NCI-H2171 (cell line): ENCODE results near the gene RUVBL2.
A peak's percentile ranks its signal among the peaks of the same experiment; 100 is the strongest.

ENCODE experiments used
- DNase-seq: peaks from one replicate; lab custom pipeline; 2025; lab: John Stamatoyannopoulos, UW

RUVBL2 gene

GRCh38 chr19:48993175-48994034, at the start of gene RUVBL2, which contains the start of gene GYS1:
TSS of gene RUVBL2 (plus strand) at chr19:48993887. CDS start at chr19:48993912, 25 bp downstream.
TSS of gene GYS1 (minus strand) at chr19:48993309. CDS start at chr19:48993112, 197 bp downstream.
- peak; percentile 99 for DNase-seq

GRCh38 chr19:48945415-48945814, 48.3 kb upstream of the RUVBL2 start:
- no peak for DNase-seq

- DNase-seq: no peak
Observed at GRCh38 chr19:48945817-48946216, 47.9 kb upstream of the RUVBL2 start.

GRCh38 chr19:48946463-48947257, 47.0 kb upstream of the RUVBL2 start:
- no peak for DNase-seq

- DNase-seq: no peak
Observed at GRCh38 chr19:48947258-48947542, 46.5 kb upstream of the RUVBL2 start.

- no peak for DNase-seq
Observed at GRCh38 chr19:48950159-48950558, 43.5 kb upstream of the RUVBL2 start.

GRCh38 chr19:48950830-48951519, 42.7 kb upstream of the RUVBL2 start:
- DNase-seq: no peak

GRCh38 chr19:48953141-48953540, 40.5 kb upstream of the RUVBL2 start:
- no peak for DNase-seq

- DNase-seq: no peak
Observed at GRCh38 chr19:48953990-48954594, 39.6 kb upstream of the RUVBL2 start.

- DNase-seq: peak; percentile 98
Observed at GRCh38 chr19:48954595-48955307, 38.9 kb upstream of the RUVBL2 start, which contains the start of gene BAX. TSS of gene BAX (plus strand) at chr19:48954875. CDS start at chr19:48954929, 54 bp downstream.

GRCh38 chr19:48955308-48955958, 38.3 kb upstream of the RUVBL2 start:
- DNase-seq: no peak

GRCh38 chr19:48958006-48958405, 35.7 kb upstream of the RUVBL2 start:
- DNase-seq: no peak

GRCh38 chr19:48959341-48960239, 34.1 kb upstream of the RUVBL2 start:
- DNase-seq: no peak

- no peak for DNase-seq
Observed at GRCh38 chr19:48961051-48961649, 32.5 kb upstream of the RUVBL2 start.

- no peak for DNase-seq
Observed at GRCh38 chr19:48961673-48962028, 32.0 kb upstream of the RUVBL2 start.

- no peak for DNase-seq
Observed at GRCh38 chr19:48962029-48962848, 31.4 kb upstream of the RUVBL2 start.

- DNase-seq: no peak
Observed at GRCh38 chr19:48962849-48963165, 30.9 kb upstream of the RUVBL2 start.

- peak; percentile 20 for DNase-seq
Observed at GRCh38 chr19:48963371-48964204, 30.1 kb upstream of the RUVBL2 start.
